Heart left ventricle (tissue), 13 donors: ENCODE results near the gene PDE3A.

Experiments used
- POLR2A ChIP-seq, 2 donors: fragments of 450-650 bp; IDR thresholded peaks; one replicate each; pipeline ENCODE4 v1.6.1; 2017; ENCODE audit warnings: antibody characterized with exemption in 2 of 2, mild to moderate bottlenecking in 2 of 2, moderate library complexity in 2 of 2
- TF ChIP-seq, protein P1 (sequence below), 12 donors: fragments of 200-600 bp; sonication (generic) in 4 of 12; IDR thresholded peaks; one replicate each; pipeline versions ENCODE4 v1.5.0 to v1.8.0; 2018 to 2022; ENCODE audit warnings: antibody characterized with exemption in 12 of 12, mild to moderate bottlenecking in 5 of 12
- donor health status: ischemic (EF 13 %, LVEDD 7.1; RV severe dilation, severe dysfunction).
- donor health status: DM: no; HTN: yes; CAD: no.
- donor health status: DM: no; HTN: no; CAD: no.
- donor health status: ischemic (EF 25% LVEDD 6.9; RV normal size, moderate dysfunction).
- donor health status: ischemic (EF 25% LVEDD 5.7; RV mildly dilated, moderate dysfunction).
- donor health status: ischemic (EF 35%, LVEDD 5.7; RV mildly dilated, moderate dysfunction).
- donor health status: nonischemic (EF 11% LVEDD 7.7; RV severe dilation, severe dysfunction).
- donor health status: DM: yes; HTN: yes; CAD: no.
- donor health status: PGD.
- donor health status: ischemic (EF 29% LVEDD 5.4; RV normal size, mild dysfunction).
- donor health status: nonischemic (EF 23%, LVEDD 6.1; RV moderate dilation, normal function).

DNA sequence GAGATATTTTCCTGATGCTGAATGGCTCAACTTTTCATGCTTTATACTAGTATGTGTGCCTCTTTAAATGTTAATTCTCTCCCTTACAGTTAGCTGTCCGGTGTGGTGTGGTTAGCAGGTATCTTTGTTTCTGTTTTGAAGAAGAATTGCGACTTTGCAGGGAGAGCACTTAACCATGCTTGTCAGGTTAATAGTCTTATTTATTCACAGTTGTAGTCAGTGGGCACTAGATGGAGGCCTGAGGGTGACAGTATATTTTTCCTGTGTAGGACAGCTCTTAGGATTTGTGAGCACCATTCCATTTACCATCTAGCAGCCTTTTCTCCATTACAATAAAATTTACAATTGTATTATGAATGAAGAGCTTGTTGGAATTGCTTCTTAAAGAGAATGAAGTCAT lies 34.9 kb downstream of the PDE3A start:
- TF ChIP-seq, protein P1, sequence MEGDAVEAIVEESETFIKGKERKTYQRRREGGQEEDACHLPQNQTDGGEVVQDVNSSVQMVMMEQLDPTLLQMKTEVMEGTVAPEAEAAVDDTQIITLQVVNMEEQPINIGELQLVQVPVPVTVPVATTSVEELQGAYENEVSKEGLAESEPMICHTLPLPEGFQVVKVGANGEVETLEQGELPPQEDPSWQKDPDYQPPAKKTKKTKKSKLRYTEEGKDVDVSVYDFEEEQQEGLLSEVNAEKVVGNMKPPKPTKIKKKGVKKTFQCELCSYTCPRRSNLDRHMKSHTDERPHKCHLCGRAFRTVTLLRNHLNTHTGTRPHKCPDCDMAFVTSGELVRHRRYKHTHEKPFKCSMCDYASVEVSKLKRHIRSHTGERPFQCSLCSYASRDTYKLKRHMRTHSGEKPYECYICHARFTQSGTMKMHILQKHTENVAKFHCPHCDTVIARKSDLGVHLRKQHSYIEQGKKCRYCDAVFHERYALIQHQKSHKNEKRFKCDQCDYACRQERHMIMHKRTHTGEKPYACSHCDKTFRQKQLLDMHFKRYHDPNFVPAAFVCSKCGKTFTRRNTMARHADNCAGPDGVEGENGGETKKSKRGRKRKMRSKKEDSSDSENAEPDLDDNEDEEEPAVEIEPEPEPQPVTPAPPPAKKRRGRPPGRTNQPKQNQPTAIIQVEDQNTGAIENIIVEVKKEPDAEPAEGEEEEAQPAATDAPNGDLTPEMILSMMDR (IDR thresholded peaks at IDR 0.05), result no peak
- TF ChIP-seq POLR2A (IDR thresholded peaks at IDR 0.05), result no peak
